NCI-H2196 treated with DMSO at 0.1 percent for 48 hours (cell line): ENCODE measurements around the gene ANKRD6.
A peak's percentile ranks its signal among the peaks of the same experiment; 100 is the strongest.
"Not testable (repeated sequence)": the region's sequence is repeated elsewhere in the genome, so short reads cannot be mapped to it uniquely, and the experiment has no call there.

Source experiments
- DNase-seq: peaks from one replicate; lab custom pipeline; 2025; ENCODE audit not compliant: unreplicated experiment; lab: John Stamatoyannopoulos, UW

ANKRD6 gene

DNA sequence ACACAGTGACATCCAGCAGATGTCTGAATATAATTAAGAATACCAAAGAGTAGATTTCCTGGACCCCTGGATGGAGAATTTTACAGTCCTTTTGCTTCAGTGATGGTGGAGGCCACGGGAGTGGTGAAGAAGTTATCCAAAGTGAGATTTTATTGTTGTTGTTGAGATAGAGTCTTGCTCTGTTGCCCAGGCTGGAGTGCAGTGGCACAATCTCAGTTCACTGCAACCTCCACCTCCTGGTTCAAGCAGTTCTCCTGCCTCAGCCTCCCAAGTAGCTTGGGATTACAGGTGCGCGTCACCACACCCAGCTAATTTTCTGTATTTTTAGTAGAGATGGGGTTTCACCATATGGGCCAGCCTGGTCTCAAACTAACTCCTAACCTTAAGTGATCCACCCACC, 208.6 kb downstream of the ANKRD6 start:
- DNase-seq = not testable (repeated sequence)

DNA sequence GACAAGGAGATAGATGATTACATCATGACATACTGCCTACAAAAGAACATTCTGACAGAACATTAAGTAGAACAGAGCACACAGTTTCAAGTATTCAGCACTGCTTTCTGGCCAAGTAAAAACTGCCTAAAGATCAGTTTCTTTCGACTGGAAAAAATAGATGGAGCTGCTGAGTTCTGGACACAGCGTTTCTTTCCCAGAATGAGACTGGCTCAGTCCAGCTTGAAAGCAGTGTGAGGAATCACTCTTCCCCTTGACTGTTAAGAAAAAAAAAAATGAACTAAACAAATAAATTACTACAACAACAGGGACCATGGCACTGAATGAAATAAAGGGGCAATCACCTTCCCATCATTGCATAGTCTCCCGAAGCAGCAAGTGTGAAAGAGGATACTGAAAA, 210.0 kb downstream of the ANKRD6 start:
- no peak for DNase-seq

DNA sequence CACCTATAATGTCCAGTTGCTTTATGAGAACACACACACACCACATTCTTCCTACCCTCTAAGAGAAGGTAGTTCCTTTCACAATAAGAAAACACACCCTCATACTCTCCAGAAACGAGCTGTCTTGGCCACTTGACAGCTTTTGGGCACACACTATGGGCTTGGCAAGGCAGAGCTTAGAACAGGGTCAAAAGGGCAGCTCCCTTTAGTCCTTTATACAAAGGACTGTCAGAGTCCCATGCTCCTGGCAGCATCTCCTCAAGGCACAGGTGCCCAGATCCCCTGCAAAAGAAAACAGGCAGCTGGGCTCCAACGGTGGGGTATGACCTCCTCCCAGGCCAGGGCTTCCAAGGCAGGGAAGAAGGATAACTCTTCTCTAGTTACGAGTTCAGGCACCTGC, 210.5 kb downstream of the ANKRD6 start:
- peak; percentile 31 for DNase-seq

DNA sequence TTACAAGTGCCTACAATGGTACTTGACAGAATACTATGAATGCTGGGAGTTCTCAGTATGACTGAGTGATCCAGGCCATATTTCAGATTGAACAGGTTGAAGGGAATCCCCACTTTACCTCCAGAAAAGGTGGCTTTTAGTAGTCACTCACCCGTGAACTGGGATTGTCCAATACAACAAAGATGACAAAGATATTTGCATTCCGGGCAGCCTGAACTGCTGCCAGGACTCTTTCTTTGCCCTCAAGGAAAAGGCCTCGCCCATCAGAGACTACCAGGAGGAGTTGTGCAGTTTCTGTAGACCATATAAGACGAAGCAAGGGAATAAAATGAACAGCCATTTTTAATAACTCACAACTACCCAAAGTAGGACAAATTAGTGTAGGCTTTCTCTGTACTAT, 211.9 kb downstream of the ANKRD6 start:
- no peak for DNase-seq

DNA sequence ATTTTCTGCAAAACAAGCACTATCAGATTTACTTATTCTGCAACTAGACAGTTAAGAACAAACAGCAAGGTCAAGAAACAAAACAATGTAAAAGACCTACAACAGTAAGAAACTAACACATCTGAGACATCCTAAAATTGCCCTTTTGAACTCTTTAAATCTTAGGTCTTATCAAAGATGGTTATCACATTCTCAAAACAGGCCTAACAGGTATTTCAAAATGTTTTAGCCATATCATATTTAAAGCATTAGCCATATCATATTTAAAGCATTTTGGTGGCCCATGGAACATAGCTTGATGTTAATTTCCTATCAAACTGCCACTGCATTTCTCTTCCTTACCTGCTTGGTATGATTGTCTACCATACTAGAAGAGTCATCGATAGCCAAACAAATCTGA, 216.7 kb downstream of the ANKRD6 start:
- no peak for DNase-seq

DNA sequence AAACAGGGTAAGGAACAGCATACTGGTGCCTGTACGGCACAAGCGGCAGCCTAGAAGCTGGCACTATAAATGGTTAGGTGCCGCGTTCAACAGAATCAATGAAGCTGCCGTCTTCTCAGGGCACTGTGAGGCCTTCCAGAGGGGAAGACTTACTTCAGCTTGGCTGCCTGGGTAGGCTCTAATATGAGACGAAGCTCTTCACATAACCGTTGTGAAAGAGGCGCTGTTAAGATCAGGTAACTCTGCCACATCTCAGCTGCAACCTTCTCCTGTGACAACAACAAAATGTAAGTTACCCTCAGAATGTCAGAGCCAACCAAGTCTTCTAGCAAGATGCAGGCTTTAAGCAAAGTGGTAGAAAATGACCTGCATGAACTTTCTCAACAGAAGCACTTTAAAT, 217.6 kb downstream of the ANKRD6 start:
- no peak for DNase-seq

DNA sequence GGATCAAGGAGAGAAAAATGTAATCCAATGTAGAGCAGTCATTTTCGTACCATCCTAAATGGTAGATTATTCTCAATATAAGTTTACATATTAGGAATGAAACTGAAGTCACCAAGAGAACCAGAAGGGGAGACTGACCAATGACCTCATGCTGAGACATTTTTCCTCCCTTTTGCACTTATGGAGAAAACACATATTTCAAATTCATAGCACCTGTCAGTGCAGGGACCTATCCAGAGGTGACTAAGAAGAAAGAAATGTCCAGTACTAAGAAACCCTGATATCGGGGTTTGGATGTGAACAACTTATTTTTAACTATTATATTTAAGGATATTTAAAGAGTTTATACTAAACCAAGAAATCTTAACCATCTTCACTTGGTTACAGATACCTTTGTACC, 222.2 kb downstream of the ANKRD6 start:
- DNase-seq = no peak

DNA sequence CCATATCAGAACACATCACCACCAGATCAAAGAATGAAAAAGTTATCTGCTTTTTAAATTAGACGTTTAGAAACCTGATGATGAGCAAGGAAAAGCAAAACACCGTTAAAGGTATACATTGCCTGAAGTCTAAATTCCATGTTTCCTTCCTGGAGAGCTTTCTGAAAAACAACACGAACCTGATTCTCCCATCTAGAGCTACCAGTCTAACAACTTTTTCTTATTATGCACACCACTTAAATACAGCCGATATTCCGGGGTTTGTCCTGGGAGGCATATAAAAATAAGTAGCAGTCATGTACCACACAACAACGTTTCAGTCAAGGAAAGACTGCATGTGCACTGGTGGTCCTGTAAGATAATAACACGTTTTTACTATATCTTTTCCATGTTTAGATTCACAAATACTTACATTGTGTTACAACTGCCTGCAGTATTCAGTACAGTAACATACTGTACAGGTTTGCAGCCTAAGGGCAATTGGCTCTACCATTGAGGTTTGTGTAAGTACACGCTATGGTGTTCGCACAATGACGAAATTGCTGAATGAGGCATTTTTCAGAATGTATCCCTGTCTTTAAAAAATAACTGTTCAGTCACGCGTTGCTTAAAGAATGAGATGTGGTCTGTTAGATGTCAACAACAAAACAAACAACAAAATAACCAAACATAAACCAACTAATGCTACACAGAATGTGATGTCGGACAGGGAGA, 224.7 kb downstream of the ANKRD6 start:
- no peak for DNase-seq

DNA sequence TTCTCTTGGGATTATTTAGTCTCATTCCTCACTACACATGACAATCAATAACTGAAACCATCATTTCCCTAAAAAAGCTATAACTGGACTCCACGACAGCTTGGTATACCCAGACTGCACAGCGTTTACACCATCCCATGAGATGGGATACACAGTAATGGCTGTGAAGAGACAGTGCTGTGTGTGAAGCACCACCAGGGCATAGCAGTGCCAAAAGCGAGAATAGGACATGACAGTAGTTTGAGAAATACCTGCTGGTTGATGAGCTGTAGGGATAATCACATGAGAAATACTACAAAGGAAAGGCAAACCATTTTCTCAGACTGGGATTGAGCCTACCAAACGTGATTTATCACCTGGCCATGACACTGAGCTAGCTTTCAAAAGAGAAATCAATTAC, 228.0 kb downstream of the ANKRD6 start:
- DNase-seq = no peak

DNA sequence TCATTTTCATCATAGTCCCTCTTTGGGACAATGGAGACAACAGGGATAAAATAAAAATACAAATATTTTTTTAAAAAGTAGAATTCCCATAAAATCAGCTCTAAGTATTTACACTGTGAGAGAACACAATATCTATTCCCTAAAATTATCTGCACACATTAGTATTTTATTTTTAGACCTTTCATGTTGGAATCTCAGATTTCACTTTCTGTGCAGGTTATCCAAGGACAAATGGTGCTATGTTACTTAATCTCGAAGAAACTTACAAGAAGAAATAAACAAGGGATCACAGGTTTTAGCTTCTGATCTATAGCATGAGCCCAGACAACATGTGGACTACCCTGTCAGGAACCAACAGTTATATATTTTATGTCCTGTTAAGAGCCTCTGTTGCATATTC, 228.6 kb downstream of the ANKRD6 start:
- no peak for DNase-seq

DNA sequence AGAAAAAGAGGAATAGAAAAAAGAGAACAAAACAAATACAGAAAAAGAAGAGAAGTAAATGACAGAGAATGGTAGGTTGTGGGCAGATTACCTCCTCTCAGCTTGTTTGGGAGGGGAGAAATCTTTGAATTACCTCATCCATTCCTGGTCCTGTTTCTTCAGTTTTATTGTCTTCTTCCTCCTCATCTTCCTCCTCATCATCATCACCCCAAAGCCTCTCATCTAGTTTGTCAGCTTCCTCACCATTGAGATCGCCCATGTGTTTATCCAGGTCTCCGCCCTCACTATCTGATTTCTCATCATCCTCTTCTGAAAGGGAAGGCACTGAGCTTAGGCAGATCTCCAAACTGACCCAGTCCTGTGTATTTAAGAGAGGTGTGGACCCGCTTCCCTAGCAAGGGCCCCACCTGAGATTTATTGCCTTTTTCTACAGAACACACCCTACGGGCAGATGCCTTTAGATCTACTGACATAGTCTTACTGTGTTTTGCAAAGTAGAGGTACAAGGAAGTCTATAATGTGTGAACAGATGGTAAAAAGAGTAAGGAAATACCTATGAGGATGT, 229.8 kb downstream of the ANKRD6 start:
- no peak for DNase-seq

DNA sequence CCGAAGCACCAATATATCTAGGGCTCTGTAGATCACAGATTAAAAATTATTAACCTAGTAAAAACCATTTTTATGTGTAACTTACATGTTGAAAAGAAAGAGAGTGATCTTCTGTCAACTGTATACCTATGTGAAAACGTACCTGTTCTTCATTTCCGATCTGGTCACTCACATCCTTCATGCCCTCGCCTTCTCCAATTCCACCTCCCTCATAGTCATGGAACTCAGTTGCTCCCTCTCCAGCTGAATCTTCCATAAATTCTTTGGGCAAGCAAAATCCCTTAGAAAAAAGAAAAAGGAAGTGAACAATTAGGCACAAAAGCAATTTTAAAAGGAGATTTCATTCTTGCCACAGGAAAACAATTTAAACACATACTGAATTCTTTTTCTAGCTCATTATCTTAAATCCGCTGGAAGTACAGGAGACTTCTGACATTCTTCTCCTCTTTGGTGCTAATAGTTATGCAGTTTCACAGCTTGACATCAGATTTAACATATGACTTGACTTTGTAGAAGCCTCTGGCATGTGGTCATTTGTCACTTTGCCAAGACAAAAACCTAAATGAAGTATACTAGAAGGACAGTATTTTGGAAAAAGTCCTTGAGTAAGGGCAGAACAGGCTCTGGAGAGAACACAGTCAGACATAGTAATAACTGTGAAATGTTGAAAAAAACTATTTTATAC, 235.1 kb downstream of the ANKRD6 start:
- no peak for DNase-seq

DNA sequence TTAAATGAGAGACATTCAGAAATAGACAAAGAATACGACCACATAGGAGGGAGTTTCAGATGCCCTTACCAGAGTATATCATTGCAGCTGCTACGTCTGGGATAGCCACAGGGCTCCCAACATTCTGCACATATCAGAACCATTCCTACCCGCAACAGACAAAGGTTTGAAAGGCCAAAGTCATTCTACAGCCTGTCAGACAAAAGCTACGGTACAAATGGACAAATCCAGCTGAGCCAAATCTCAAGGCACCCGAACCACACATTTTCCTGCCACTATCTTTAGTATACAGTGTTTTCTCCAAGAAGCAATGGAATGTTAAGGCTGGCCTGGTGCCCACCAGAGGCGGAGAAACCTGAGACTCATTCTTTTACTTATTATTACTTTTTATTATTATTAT, 236.1 kb downstream of the ANKRD6 start:
- no peak for DNase-seq

DNA sequence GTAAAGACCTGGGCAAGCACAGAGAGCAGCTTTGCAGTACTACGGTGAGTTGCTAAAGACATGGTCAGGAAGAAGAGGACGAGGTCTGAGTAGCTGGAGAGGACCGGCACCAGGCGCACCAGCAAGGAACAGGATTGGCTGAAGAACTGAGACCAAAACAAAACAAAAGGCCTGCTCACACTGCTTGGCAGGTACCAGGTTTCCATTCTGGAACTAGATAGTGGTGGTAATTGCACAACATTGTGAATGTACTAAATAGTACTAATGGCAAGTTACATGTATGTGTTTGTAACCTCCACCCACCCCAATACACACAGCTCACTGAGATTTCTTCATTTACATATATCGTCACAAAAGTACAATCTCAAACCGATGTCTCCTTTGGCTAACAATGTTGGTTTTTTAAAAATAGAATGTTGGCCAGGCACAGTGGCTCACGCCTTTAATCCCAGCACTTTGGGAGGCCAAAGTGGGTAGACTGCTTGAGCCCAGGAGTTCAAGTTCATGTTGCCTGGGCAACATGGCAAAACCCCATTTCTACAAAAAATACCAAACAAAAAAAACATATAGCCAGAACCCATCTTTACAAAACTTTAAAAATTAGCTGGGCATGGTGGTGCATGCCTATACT, 238.1 kb downstream of the ANKRD6 start:
- DNase-seq = no peak

DNA sequence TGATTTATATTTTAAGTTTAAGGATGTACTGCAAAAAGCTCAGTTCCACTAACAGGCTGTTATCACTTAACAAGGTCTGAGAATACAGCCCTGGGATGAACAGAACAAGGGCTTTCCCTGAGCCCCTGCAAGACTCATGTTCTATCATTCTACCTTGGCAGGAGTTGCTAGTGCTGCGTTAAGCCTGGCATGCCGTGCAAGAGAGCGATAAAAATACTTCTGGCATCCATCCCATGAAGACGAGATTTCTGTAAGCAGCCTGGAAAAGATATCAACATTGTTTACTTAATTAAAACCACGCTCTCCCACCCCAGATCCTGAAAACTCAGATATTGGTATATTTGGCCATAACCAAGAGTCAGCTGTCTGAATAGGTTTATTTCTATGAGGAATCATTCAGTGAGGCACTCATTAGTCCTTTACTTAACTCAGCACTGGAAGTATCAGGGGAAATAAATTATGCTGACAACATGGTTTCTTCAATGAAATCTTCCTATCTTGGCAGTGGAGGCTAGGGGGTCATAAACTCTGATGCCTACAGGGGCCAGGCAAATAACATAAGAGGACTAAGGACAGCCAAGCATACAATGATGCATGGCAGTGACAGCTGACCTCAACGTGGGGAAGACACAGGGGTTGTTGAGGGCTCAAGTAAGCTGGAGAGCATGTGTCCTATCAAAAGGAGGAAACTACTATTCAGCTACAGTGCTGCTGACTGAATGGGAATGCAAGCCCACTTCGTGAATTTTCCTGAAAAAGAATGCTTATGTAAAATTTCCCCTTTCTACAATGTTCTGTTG, 243.2 kb downstream of the ANKRD6 start:
- no peak for DNase-seq

DNA sequence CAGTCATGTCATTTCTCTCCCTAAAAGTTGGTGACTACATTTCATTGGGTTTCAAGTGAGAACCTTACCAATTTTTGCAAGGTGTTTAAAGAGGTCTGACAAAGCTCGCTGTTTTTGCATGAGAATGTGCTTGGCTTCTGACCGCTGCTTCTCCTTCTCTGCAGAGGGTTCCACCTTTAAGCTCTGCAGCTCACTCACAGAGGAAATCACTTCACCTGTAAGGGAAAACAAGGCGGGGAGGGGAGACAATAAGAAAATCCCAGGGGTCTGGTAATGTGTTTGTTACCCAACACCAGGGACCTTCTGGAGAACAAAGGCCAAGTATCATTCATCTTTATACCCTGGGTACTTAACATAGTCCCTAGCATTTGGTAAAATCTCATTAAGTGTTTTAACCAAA, 245.6 kb downstream of the ANKRD6 start:
- no peak for DNase-seq

DNA sequence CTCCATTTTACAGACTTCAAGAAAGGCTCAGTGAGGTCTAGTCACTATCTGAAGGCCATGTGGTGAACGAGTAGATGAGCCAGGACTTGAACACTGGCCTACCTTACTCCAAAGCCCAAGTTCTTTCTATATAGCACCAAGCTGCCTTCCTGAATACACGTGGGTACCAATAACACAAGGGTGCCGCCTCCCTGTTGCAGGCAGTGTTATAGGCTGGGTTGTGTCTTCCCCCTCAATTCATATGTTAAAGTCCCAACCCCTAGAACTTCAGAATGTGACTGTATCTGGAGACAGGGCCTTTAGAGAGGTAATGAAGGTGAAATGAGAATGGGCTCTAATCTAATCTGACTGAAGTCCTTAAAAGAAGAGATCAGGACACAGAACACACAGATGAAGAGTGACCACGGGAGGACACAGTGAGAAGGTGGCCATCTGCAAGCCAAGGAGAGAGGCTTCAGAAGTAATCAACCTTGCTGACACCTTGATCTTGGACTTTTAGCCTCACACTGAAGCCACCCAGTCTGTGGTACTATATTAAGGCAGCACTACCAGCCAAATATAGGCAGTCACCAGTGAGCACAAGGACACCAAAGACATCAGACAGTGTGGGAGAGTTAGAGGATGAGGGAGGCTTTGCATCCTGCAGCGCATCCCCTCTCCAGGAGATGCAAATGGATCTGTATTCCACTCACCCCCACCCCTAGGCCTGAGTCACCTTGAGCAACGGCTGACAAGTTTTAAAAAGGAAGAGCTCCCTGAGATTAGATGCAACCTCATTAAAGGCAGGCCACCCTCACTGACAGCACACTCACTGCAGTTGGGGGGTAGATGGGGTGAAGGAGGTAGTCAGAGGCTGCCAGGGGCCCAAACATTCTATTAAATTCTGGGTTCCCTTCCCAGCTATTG, 246.5 kb downstream of the ANKRD6 start:
- no peak for DNase-seq

DNA sequence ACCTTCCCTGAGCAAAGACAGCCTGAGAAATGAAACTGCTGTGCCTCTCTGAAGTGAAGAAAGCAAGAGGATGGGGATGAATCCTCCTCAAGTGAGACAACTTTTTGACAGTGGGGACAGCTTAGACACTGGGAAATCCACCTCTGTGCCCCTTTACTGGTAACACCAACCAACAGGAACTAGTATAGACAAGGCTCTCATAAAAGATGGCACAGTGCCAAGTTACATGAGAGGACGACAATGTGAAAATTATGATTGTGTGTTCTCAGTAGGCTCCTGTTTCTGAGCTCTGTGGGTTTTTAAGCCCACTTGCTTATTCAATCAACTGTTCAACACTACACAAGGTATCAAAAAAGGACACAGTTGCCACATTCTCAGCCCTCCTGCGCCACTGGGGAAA, 247.2 kb downstream of the ANKRD6 start:
- no peak for DNase-seq

DNA sequence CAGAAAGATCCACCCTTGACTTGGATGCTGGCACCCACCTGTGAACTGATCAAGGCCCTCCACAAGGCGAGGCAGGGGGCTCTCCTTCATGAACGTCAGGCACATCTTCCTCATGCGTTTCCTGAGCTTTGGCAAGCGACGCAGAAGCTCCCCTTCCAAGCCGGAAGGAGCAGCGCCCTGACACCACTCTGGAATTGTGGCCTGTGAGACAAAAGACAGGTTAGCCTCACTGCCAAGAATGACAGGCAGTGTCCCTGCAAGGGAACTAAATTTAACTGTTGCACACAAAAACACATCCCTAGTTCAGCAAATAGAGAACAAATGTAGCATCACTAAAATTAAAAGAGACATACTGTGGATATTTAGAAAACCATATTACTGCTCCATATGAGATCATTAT, 247.6 kb downstream of the ANKRD6 start:
- no peak for DNase-seq

DNA sequence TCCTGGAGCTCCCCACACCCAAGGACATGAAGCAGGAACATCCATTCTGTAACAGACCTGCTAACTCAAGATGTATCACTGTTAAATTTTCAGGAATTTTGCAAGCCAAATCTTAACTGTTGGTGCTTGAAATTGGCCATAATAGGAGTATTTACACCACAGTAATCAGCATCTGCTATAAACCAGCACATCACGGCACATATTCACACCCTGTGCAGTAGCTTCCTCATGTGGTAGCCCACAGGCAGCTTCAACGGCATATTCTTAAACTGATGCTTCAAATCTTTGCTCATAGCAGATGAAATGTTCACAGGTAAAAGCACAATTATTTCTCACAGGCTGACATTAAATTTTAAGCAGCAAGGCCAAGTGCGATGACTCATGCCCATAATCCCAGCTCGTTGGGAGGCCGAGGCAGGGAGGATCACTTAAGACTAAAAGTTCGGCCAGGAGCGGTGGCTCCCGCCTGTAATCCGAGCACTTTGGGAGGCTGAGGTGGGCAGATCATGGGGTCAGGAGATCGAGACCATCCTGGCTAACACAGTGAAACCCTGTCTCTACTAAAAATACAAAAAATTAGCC, 249.1 kb downstream of the ANKRD6 start:
- no peak for DNase-seq
